NCI-H2171 treated with DMSO at 0.1 percent for 48 hours (cell line): ENCODE data around the gene IGSF21.

Source experiments
- DNase-seq: peaks from one replicate; lab custom pipeline; 2025; lab: John Stamatoyannopoulos, UW

The IGSF21 gene

GRCh38 chr1:18327650-18328049, 220.1 kb downstream of the IGSF21 start:
- no peak for DNase-seq

- peak; percentile 3 for DNase-seq
Observed at GRCh38 chr1:18328803-18329202, 221.2 kb downstream of the IGSF21 start.

- no peak for DNase-seq
Observed at GRCh38 chr1:18329469-18330253, 222.1 kb downstream of the IGSF21 start.

- DNase-seq, result peak; percentile 62
Observed at GRCh38 chr1:18332576-18332975, 225.0 kb downstream of the IGSF21 start.

GRCh38 chr1:18333220-18333619, 225.6 kb downstream of the IGSF21 start:
- no peak for DNase-seq

GRCh38 chr1:18336801-18337200, 229.2 kb downstream of the IGSF21 start:
- no peak for DNase-seq

GRCh38 chr1:18337757-18338156, 230.2 kb downstream of the IGSF21 start:
- DNase-seq, result no peak

- no peak for DNase-seq
Observed at GRCh38 chr1:18339161-18339560, 231.6 kb downstream of the IGSF21 start.

- no peak for DNase-seq
Observed at GRCh38 chr1:18340158-18340764, 232.7 kb downstream of the IGSF21 start.

GRCh38 chr1:18340787-18341186, 233.2 kb downstream of the IGSF21 start:
- DNase-seq, result no peak

GRCh38 chr1:18341291-18342069, 233.9 kb downstream of the IGSF21 start:
- DNase-seq, result peak; percentile 34

- DNase-seq, result no peak
Observed at GRCh38 chr1:18342744-18343143, 235.1 kb downstream of the IGSF21 start.

GRCh38 chr1:18343581-18343980, 236.0 kb downstream of the IGSF21 start:
- DNase-seq, result peak; percentile 93

GRCh38 chr1:18344755-18345154, 237.2 kb downstream of the IGSF21 start:
- DNase-seq, result peak; percentile 94

- DNase-seq, result peak; percentile 27
Observed at GRCh38 chr1:18347559-18347958, 240.0 kb downstream of the IGSF21 start.

- no peak for DNase-seq
Observed at GRCh38 chr1:18348354-18348753, 240.8 kb downstream of the IGSF21 start.

GRCh38 chr1:18350747-18351146, 243.1 kb downstream of the IGSF21 start:
- DNase-seq, result no peak

GRCh38 chr1:18351735-18352134, 244.1 kb downstream of the IGSF21 start:
- peak; percentile 12 for DNase-seq

- peak; percentile 94 for DNase-seq
Observed at GRCh38 chr1:18352636-18353265, 245.2 kb downstream of the IGSF21 start.

- DNase-seq, result no peak
Observed at GRCh38 chr1:18353528-18353927, 245.9 kb downstream of the IGSF21 start.

GRCh38 chr1:18353992-18354391, 246.4 kb downstream of the IGSF21 start:
- DNase-seq, result no peak

- no peak for DNase-seq
Observed at GRCh38 chr1:18354612-18355011, 247.0 kb downstream of the IGSF21 start.
